HG03159 (cell line): ENCODE data around the gene PLAGL1.
"Not testable (repeated sequence)": the region's sequence is repeated elsewhere in the genome, so short reads cannot be mapped to it uniquely, and the experiment has no call there.

ENCODE experiments used
- ATAC-seq: cut with Tn5 transposase; IDR thresholded peaks from one replicate; pipeline ENCODE4 v1.9.1; 2021; ENCODE audit warnings: mild to moderate bottlenecking, moderate library complexity; ENCODE audit not compliant: unreplicated experiment

PLAGL1 gene

GRCh38 chr6:144012534-144012933, 4.5 kb upstream of the PLAGL1 start:
- ATAC-seq = no peak

GRCh38 chr6:144009628-144010027, 1.6 kb upstream of the PLAGL1 start:
- not testable (repeated sequence) for ATAC-seq

GRCh38 chr6:144008846-144009245, 787 bp upstream of the PLAGL1 start:
- no peak for ATAC-seq

DNA sequence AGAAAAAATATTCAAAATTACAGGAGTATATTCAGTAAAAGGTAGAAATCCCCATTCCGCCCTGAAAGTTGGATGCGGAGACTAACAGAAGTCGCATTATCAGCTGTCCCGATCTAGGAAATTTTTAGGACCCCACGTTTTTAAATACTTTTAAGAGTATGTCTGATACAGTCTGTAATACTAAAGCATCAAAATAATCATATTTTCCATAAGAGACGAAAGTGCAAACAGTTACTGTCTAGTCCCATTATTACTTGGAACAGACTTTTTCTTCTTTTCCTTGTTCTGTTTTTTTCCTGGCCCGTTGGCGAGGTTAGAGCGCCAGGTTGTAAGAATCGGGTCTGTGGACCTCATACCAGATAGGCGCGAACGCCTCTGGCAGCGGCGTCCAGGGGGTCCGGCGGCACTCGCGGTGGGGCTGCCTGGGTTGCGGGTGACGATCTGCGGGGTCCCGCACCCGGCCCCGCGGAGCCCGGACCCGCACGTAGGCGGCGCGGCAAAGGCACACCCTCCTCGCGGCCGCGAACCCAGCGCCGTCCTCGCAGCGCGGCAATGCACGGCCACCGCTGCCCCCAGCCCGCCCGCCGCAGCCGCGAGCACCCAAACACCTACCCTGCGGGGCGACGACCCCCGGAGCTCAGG, 460 bp downstream of the PLAGL1 start:
- ATAC-seq = peak; percentile 34

DNA sequence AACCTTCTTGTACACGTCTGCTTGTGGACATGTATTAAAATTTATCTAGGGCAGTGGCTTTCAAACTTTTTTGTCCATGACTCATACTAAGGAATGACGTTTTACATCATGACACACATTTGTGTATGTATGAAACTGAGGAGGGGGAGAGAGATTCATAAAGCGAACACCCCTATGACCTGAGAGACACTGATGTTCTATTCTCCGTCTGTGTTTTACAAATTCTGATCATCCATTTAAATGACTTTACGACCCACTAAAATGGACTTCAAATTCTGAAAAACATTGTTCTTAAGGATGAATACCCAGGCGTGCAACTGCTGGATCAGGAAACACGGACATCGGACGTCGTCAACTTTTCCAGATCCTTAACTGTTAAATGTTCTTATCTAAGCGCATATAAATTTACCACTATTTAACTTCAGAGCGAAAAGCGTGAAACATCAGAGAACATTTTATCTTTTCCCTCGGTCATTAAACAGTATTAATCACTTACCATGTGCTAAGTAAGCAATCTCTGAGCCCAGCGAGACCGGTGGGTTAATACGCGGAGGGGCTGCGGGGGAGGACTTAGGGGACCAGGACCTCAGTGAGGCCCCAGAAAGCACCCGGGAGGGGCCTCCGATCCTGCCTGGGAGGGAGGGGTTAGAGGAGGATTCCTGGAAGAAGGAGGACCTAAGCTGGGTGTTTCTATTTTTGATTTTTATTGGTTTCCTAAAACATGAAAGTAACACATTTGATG, 1.2 kb downstream of the PLAGL1 start:
- no peak for ATAC-seq

GRCh38 chr6:143999406-143999805, 8.7 kb downstream of the PLAGL1 start:
- no peak for ATAC-seq

GRCh38 chr6:143998686-143999085, 9.4 kb downstream of the PLAGL1 start:
- no peak for ATAC-seq

- no peak for ATAC-seq
Observed at GRCh38 chr6:143993965-143994646, 14.0 kb downstream of the PLAGL1 start.

DNA sequence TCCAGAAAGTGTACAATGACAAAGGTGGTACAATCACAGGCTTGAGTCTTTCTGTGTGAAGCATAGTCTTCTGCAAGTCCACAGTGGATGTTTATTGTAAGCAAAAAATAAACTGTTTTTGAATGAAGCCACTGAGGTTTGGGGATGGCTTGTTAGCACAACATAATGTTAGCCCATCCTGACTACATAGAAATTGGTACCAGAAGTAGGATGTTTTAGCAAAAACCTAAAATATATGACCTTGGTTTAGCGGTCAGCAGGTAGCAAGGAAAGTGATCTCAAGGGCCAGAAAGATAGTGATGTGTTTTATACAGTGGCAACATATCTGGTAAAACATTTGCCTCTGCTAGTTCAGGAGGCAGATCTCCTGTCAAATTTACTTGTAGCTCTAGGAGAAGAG, 15.8 kb downstream of the PLAGL1 start:
- no peak for ATAC-seq

- ATAC-seq = no peak
Observed at GRCh38 chr6:143986463-143987065, 21.5 kb downstream of the PLAGL1 start.

GRCh38 chr6:143984666-143985065, 23.4 kb downstream of the PLAGL1 start:
- no peak for ATAC-seq

DNA sequence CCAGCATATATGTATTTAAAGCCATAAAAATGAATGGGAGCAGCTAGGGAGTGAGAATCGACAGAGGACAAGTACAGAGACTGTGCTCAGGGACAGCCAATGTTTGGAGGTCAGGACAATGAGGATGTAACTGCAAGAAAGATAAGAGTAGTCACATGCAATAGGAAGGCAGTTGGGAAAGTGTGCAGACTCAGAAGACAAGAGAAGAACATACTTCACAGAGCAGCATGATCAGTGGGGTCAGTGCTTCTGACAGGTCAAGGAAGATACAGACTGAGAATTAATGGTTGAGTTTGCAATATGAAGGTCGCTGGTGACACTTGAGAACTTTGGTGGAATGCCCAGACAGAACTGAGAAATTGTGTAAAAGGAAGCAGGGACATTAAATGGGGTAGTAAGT, 25.1 kb downstream of the PLAGL1 start:
- ATAC-seq = no peak

GRCh38 chr6:143980921-143981320, 27.1 kb downstream of the PLAGL1 start:
- ATAC-seq = no peak

DNA sequence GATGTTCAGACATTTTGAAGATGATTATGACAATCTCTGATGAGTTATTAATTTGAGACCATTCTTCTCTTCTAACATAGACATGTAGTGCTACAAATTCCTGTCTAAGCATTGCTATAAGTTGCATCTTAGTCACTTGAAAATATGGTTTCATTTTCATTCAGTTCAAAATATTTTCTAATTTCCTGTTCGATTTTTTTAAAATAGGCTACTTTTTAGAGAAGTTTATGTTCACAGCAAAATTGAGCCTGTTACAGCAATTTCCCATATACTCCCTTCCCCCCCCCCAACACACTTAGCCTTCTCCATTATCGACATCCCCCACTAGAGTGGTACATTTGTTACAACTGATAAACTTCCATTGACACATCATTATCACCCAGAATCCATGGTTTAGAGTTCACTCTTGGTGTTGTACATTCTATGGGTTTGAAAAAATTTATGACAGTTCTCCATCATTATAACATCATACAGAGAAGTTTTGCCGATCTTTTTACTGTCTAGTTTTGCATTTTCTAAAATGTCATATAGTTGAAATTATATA, 31.2 kb downstream of the PLAGL1 start:
- ATAC-seq = no peak

- ATAC-seq = no peak
Observed at GRCh38 chr6:143974089-143974488, 34.0 kb downstream of the PLAGL1 start.

DNA sequence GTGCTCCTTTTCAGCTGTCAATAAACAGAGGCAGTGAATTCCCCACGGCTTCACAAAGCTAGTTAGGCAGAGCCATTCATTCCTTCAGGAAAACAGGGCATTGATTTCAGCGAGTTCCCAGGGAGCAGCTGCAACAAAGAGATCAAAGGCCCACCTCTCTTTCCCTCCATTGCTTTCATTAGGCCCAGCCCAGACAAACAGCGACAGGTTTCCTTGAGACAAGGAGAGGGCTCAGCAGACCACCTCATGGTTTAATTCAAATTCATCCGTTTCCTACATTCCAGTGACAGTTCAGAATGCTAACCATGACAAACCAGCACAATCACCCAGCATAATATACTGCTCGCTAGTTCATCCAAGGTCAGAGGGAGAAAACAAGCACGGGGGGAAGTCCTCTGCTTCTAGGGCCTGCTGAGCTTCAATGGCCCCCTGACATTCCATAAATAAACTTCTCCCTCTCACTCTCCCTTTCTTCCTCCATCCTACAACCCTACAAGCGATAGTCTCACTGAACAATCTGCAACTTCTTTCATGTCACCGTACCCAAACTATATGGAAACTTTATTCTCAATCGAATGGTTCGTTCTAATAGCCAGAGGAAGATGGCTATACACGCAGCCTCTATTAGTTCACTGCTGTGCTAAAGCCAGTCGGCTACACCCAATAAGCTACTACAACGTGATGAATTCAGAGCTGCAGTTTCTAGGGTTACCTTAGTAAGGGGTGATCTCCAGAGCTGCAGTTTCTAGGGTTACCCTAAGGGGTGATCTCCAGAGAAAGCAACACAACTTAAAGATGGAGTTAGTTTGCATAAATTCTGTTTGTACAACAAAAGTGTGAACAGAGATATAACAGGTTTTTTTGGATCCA, 34.7 kb downstream of the PLAGL1 start:
- ATAC-seq = no peak

DNA sequence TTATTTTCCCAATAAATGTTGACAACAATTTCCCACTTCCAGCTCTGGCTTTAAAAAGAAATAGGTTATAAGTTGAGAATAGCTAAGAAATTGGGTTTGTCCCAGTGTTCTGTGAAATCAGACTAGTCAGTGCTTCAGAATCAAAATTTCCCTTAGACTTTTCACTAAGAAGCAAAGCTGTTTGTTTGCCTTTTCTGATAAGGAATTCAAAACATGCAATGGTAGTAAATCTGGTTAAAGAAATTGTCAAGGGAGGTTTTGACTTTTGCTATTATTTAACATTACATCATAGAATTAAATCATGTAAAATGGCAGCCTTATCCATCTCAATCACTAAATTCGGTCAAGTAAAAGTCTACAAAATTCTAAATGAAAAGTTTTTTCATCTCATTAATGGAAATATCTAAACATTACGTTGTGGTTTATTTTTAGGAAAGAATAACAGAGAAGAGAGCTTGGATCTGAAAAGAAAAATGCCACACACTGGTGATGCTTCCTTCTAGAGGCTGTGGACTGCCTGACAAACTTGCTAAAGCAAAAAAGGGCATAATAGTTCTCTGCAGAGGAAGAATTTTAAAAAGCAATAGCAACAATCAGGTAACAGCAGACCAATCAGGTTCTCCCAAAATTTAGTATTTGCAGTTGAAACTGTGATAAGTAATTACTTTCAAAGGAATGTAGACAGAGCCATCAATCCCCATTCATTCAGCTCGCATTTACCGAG, 36.4 kb downstream of the PLAGL1 start:
- no peak for ATAC-seq

- no peak for ATAC-seq
Observed at GRCh38 chr6:143970456-143971218, 37.4 kb downstream of the PLAGL1 start.

- no peak for ATAC-seq
Observed at GRCh38 chr6:143969077-143969476, 39.0 kb downstream of the PLAGL1 start.
